HepG2 (cell line): Measurements from ENCODE around the gene SIVA1. TPM values are rescaled to one million over a fixed set of nuclear protein-coding genes. Genes with fewer than 3 reads are reported as not detected.

Experiments used
- ARID3A ChIP-seq: IDR thresholded peaks from 2 replicates; pipeline ENCODE4 v1.6.1; 2012; ENCODE audit warnings: low read depth, low read length, improper control_type of control experiment
- ATF1 ChIP-seq: IDR thresholded peaks from 2 replicates; pipeline ENCODE4 v1.6.1; 2016; ENCODE audit warnings: mild to moderate bottlenecking, control low read depth
- CBX5 ChIP-seq: sonication (generic); formaldehyde crosslinking; IDR thresholded peaks from 2 replicates; pipeline ENCODE4 v1.4.0; 2020; ENCODE audit warnings: missing genetic modification reagents, borderline replicate concordance
- FLYWCH1 ChIP-seq: sonication (generic); formaldehyde crosslinking; IDR thresholded peaks from 2 replicates; pipeline ENCODE4 v1.8.1; 2023; ENCODE audit warnings: mild to moderate bottlenecking, missing genetic modification reagents
- MAFG ChIP-seq: sonication (generic); formaldehyde crosslinking; IDR thresholded peaks from 2 replicates; pipeline ENCODE4 v1.5.1; 2020; ENCODE audit warnings: mild to moderate bottlenecking, missing genetic modification reagents
- MYC ChIP-seq: sonication (generic); formaldehyde crosslinking; IDR thresholded peaks from 2 replicates; pipeline ENCODE4 v1.9.0; 2021; ENCODE audit warnings: missing genetic modification reagents, borderline replicate concordance
- NBN ChIP-seq: fragments of 450-650 bp; conservative IDR thresholded peaks from 2 replicates; pipeline ENCODE4 v1.6.1; 2017
- NR0B2 ChIP-seq: sonication (generic); formaldehyde crosslinking; IDR thresholded peaks from 2 replicates; pipeline ENCODE4 v1.4.0; 2020; ENCODE audit warnings: mild to moderate bottlenecking, missing genetic modification reagents
- PLSCR1 ChIP-seq: sonication (generic); formaldehyde crosslinking; IDR thresholded peaks from 2 replicates; pipeline ENCODE4 v1.5.0; 2020; ENCODE audit warnings: missing genetic modification reagents, mild to moderate bottlenecking, borderline replicate concordance
- POLR2AphosphoS2 ChIP-seq: IDR thresholded peaks from 2 replicates; pipeline ENCODE4 v1.6.1; 2011; ENCODE audit warnings: low read depth, low read length, improper control_type of control experiment
- SIX1 ChIP-seq: sonication (generic); formaldehyde crosslinking; IDR thresholded peaks from 2 replicates; pipeline ENCODE4 v1.4.0; 2020; ENCODE audit warnings: missing genetic modification reagents, borderline replicate concordance
- SPEN ChIP-seq: sonication (generic); formaldehyde crosslinking; IDR thresholded peaks from 2 replicates; pipeline ENCODE4 v1.5.1; 2020; ENCODE audit warnings: low read depth, mild to moderate bottlenecking, missing genetic modification reagents
- ZBTB2 ChIP-seq: sonication (generic); formaldehyde crosslinking; IDR thresholded peaks from 2 replicates; pipeline ENCODE4 v1.8.0; 2022; ENCODE audit warnings: low read depth, missing genetic modification reagents
- ZBTB25 ChIP-seq: IDR thresholded peaks from 2 replicates; pipeline ENCODE4 v1.6.1; 2018; ENCODE audit warnings: missing genetic modification reagents
- ZNF24 ChIP-seq: fragments of 450-650 bp; IDR thresholded peaks from 2 replicates; pipeline ENCODE4 v1.6.1; 2017; ENCODE audit warnings: antibody characterized with exemption, mild to moderate bottlenecking
- ZNF280B ChIP-seq: sonication (generic); formaldehyde crosslinking; IDR thresholded peaks from 2 replicates; pipeline ENCODE4 v1.5.0; 2020; ENCODE audit warnings: missing genetic modification reagents, mild to moderate bottlenecking, borderline replicate concordance
- ZNF512 ChIP-seq: sonication (generic); formaldehyde crosslinking; IDR thresholded peaks from 2 replicates; pipeline ENCODE4 v1.4.0; 2020; ENCODE audit warnings: mild to moderate bottlenecking, missing genetic modification reagents
- ZNF557 ChIP-seq: sonication (generic); formaldehyde crosslinking; IDR thresholded peaks from 2 replicates; pipeline ENCODE4 v1.4.0; 2020; ENCODE audit warnings: missing genetic modification reagents
- ZNF644 ChIP-seq: IDR thresholded peaks from 2 replicates; pipeline ENCODE4 v1.6.1; 2016; ENCODE audit warnings: low read depth
- ZNF777 ChIP-seq: sonication (generic); formaldehyde crosslinking; IDR thresholded peaks from 2 replicates; pipeline ENCODE4 v1.4.0; 2020; ENCODE audit warnings: missing genetic modification reagents
- ZNF841 ChIP-seq: sonication (generic); formaldehyde crosslinking; IDR thresholded peaks from 2 replicates; pipeline ENCODE4 v1.8.1; 2023; ENCODE audit warnings: missing genetic modification reagents, borderline replicate concordance
- ZSCAN30 ChIP-seq: sonication (generic); formaldehyde crosslinking; IDR thresholded peaks from 2 replicates; pipeline ENCODE4 v1.5.0; 2020; ENCODE audit warnings: mild to moderate bottlenecking, missing genetic modification reagents
- polyA plus RNA-seq, 8 experiments: library from polyadenylated mRNA; depleted of rRNA in 3 of 8; stranded (reverse) in 7 of 8; unstranded in 1 of 8; fragments of >200 nt; fragmentation: Illumina TruSeq in 4 of 8; extraction: Trizol in 4 of 8; gene quantifications; 2 replicates each; pipeline versions ENCODE4 v1.2.1 to v1.2.3, GENCODE V29; 2011 to 2016; ENCODE audit warnings: low read depth in 4 of 8, missing spikeins in 1 of 8, mixed read lengths in 1 of 8; ENCODE audit not compliant: insufficient read depth in 1 of 8
- total RNA-seq, 5 experiments: library from RNA; depleted of rRNA; stranded (reverse); fragments of >200 nt; fragmentation: Illumina TruSeq; extraction: Trizol; gene quantifications; 2 replicates each; pipeline ENCODE4 v1.2.3, GENCODE V29; 2016; ENCODE audit warnings: low read depth in 1 of 5

Gene SIVA1
- total and polyA plus RNA-seq, 2 of the 13 experiments (the other 11 are each of a cell fraction or from before 2014, with no cell fraction given) = 123 to 186 TPM

- TF ChIP-seq ZNF512 (CRISPR knock-in tag) (no peak), ZNF644 (CRISPR knock-in tag) (peak; percentile 38; the same call in 1 of the 2 replicates), ATF1 (CRISPR knock-in tag) (no peak), PLSCR1 (no peak), NBN (no peak), MYC (peak; percentile 80; the same call in 1 of the 2 replicates), MAFG (no peak), ZNF777 (CRISPR knock-in tag) (no peak), ZNF557 (no peak), FLYWCH1 (CRISPR knock-in tag) (no peak), ZBTB25 (CRISPR knock-in tag) (no peak), ZNF841 (CRISPR knock-in tag) (no peak), NR0B2 (CRISPR knock-in tag) (no peak), ZNF24 (no peak), POLR2AphosphoS2 (no peak), ZBTB2 (no peak), ZSCAN30 (CRISPR knock-in tag) (no peak), SIX1 (CRISPR knock-in tag) (no peak), ARID3A (0 out of 2 replicates have a peak, but pooled peaks have one; percentile 11), SPEN (CRISPR knock-in tag) (peak; percentile 81), CBX5 (CRISPR knock-in tag) (0 out of 2 replicates have a peak, but pooled peaks have one; percentile 43), ZNF280B (CRISPR knock-in tag) (peak; percentile 68; the same call in 1 of the 2 replicates)
Measured at GRCh38 chr14:104749111-104749649, 3.8 kb upstream of the SIVA1 start (continued).
